ENCODE data around the gene CSTF3. TPM values are rescaled to one million over a fixed set of nuclear protein-coding genes. Genes with fewer than 3 reads are reported as not detected.
A peak's percentile ranks its signal among the peaks of the same experiment; 100 is the strongest.
"Not testable (repeated sequence)": the region's sequence is repeated elsewhere in the genome, so short reads cannot be mapped to it uniquely, and the experiment has no call there.

CSTF3 gene
- total RNA-seq, 1 donor from 2014 or later: 17.9 TPM

DNA sequence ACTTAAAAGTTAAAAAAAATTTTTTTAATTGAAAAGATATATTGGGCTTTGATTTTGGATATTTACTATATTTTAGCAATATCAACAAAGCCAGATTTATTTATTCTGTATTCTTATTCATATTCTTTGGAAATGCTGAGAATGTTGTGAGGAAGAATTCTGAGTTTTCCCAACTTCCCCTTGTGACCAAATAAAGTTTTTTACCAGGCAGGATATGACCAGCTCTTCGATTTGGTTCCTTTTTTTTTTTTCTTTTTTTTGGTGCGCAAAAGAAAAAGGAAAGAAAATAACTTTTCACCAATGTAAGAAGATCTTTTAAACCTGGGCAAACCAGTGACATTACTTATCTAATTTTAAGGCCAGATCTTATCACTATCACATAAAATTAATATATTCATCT is 109.0 kb downstream of the CSTF3 start:
- no peaks in the 10 kb centered on the region for H3K9me3 Mint-ChIP-seq (ENCODE audit: low read depth)
- no peak overlapping the region for H3K27ac Mint-ChIP-seq (ENCODE audit: unreplicated experiment)
- H3K36me3 Mint-ChIP-seq (ENCODE audit: low read depth): peaks cover 24% of the 10 kb centered on the region

DNA sequence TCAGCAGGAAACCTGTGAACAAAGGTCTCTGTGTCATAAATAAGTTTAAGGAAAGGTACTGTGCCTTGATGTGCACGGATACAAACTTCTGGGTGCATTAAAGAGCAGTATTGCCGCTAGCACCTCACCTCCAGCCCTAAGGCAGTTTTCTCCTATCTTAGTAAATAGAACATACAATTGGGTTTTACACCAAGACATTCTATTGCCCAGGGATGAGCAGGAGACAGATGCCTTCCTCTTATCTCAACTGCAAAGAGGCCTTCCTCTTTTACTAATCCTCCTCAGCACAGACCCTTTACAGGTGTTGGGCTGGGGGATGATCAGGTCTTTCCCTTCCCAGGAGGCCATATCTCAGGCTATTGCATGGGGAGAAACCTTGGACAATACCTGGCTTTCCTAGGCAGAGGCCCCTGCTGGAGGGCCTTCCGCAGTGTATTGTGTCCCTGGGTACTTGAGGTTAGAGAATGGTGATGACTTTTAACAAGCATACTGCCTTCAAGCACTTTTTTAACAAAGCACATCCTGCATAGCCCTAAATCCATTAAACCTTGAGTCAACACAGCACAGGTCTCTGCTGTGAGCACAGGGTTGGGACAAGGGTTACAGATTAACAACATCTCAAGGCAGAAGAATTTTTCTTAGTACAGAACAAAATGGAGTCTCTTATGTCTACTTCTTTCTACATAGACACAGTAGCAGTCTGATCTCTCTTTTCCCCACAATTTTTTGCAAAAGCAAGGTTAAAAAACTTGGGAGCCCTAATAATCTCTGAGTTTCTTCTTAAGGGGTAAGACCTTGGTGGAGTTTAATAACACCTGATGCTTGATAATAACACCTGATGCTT is 111.5 kb downstream of the CSTF3 start:
- not testable (repeated sequence) for H3K27ac Mint-ChIP-seq (ENCODE audit: unreplicated experiment); H3K4me1 Mint-ChIP-seq (ENCODE audit: low read depth); DNase-seq (ENCODE audit: low spot score); H3K27me3 Mint-ChIP-seq (ENCODE audit: low read depth); H3K9me3 Mint-ChIP-seq (ENCODE audit: low read depth); H3K4me3 Mint-ChIP-seq (ENCODE audit: unreplicated experiment)
- H3K36me3 Mint-ChIP-seq (ENCODE audit: low read depth): peaks cover 23% of the 10 kb centered on the region

More for the DNA sequence above, 109.0 kb downstream of the CSTF3 start:
- H3K4me1 Mint-ChIP-seq (ENCODE audit: low read depth): peaks cover 3% of the 10 kb centered on the region
- DNase-seq (ENCODE audit: low spot score): no peak
- H3K4me3 Mint-ChIP-seq (ENCODE audit: unreplicated experiment): no peak overlapping the region
- H3K27me3 Mint-ChIP-seq (ENCODE audit: low read depth): no peaks in the 10 kb centered on the region
- TF ChIP-seq, protein P1, sequence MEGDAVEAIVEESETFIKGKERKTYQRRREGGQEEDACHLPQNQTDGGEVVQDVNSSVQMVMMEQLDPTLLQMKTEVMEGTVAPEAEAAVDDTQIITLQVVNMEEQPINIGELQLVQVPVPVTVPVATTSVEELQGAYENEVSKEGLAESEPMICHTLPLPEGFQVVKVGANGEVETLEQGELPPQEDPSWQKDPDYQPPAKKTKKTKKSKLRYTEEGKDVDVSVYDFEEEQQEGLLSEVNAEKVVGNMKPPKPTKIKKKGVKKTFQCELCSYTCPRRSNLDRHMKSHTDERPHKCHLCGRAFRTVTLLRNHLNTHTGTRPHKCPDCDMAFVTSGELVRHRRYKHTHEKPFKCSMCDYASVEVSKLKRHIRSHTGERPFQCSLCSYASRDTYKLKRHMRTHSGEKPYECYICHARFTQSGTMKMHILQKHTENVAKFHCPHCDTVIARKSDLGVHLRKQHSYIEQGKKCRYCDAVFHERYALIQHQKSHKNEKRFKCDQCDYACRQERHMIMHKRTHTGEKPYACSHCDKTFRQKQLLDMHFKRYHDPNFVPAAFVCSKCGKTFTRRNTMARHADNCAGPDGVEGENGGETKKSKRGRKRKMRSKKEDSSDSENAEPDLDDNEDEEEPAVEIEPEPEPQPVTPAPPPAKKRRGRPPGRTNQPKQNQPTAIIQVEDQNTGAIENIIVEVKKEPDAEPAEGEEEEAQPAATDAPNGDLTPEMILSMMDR (IDR thresholded peaks at IDR 0.05): no peak

- H3K4me1 Mint-ChIP-seq (ENCODE audit: low read depth): peaks cover 15% of the 10 kb centered on the region
- H3K27me3 Mint-ChIP-seq (ENCODE audit: low read depth); H3K27ac Mint-ChIP-seq (ENCODE audit: unreplicated experiment): not testable (repeated sequence)
Observed at GRCh38 chr11:33048701-33049100, 112.6 kb downstream of the CSTF3 start.

GRCh38 chr11:33045551-33046255 is 115.6 kb downstream of the CSTF3 start:
- H3K9me3 Mint-ChIP-seq (ENCODE audit: low read depth): peaks cover 5% of the 10 kb centered on the region
- no peaks in the 10 kb centered on the region for H3K27me3 Mint-ChIP-seq (ENCODE audit: low read depth)
- TF ChIP-seq, protein P1 (IDR thresholded peaks at IDR 0.05): no peak
- peaks cover 18% of the 10 kb centered on the region for H3K36me3 Mint-ChIP-seq (ENCODE audit: low read depth)
- H3K4me3 Mint-ChIP-seq (ENCODE audit: unreplicated experiment): no peak overlapping the region
- H3K27ac Mint-ChIP-seq (ENCODE audit: unreplicated experiment): no peak overlapping the region
- peaks cover 27% of the 10 kb centered on the region for H3K4me1 Mint-ChIP-seq (ENCODE audit: low read depth)
- DNase-seq (ENCODE audit: low spot score): no peak

More at GRCh38 chr11:33048701-33049100, 112.6 kb downstream of the CSTF3 start:
- DNase-seq (ENCODE audit: low spot score); H3K4me3 Mint-ChIP-seq (ENCODE audit: unreplicated experiment); H3K9me3 Mint-ChIP-seq (ENCODE audit: low read depth): not testable (repeated sequence)
- H3K36me3 Mint-ChIP-seq (ENCODE audit: low read depth): peaks cover 21% of the 10 kb centered on the region

- Mint-ChIP-seq H3K4me1 (ENCODE audit: low read depth) (peaks cover 33% of the 10 kb centered on the region), H3K9me3 (ENCODE audit: low read depth) (peaks cover 5% of the 10 kb centered on the region), H3K27me3 (ENCODE audit: low read depth) (no peaks in the 10 kb centered on the region), H3K27ac (ENCODE audit: unreplicated experiment) (peak overlapping the region; percentile 49), H3K4me3 (ENCODE audit: unreplicated experiment) (no peak overlapping the region), H3K36me3 (ENCODE audit: low read depth) (peaks cover 18% of the 10 kb centered on the region)
- TF ChIP-seq, protein P1 (IDR thresholded peaks at IDR 0.05): no peak
- DNase-seq (ENCODE audit: low spot score): no peak
Observed at GRCh38 chr11:33044285-33044756, 117.0 kb downstream of the CSTF3 start.

- peak overlapping the region; percentile 9 for H3K27ac Mint-ChIP-seq (ENCODE audit: unreplicated experiment)
- peaks cover 5% of the 10 kb centered on the region for H3K9me3 Mint-ChIP-seq (ENCODE audit: low read depth)
- H3K4me1 Mint-ChIP-seq (ENCODE audit: low read depth): peaks cover 33% of the 10 kb centered on the region
- TF ChIP-seq, protein P1 (IDR thresholded peaks at IDR 0.05): no peak
- H3K36me3 Mint-ChIP-seq (ENCODE audit: low read depth): peaks cover 15% of the 10 kb centered on the region
- no peak overlapping the region for H3K4me3 Mint-ChIP-seq (ENCODE audit: unreplicated experiment)
- no peaks in the 10 kb centered on the region for H3K27me3 Mint-ChIP-seq (ENCODE audit: low read depth)
- no peak for DNase-seq (ENCODE audit: low spot score)
Observed at GRCh38 chr11:33043221-33043830, 118.0 kb downstream of the CSTF3 start.

Measured in chondrocyte (in vitro differentiated cells).